OCI-LY7 (cell line): Measurements from ENCODE around the gene TM2D3.

ENCODE experiments used
- CTCF ChIP-seq: fragments of 200-600 bp; sonication (generic); conservative IDR thresholded peaks from 2 replicates; pipeline ENCODE4 v1.5.1; 2014; ENCODE audit warnings: mild to moderate bottlenecking, antibody characterized with exemption, low read length, moderate library complexity, mixed read lengths
- EZH2phosphoT487 ChIP-seq: fragments of 200-600 bp; sonication (generic); IDR thresholded peaks from 2 replicates; pipeline ENCODE4 v1.6.1; 2018; ENCODE audit warnings: low read depth, borderline replicate concordance, mild to moderate bottlenecking, mixed run types, antibody characterized with exemption, low read length, moderate library complexity, mixed read lengths

GRCh38 chr15:101657968-101658784 is 6.0 kb upstream of the TM2D3 start:
- TF ChIP-seq CTCF (no peak), EZH2phosphoT487 (no peak)
